ENCODE measurements around the gene ITPR3. TPM values are rescaled to one million over a fixed set of nuclear protein-coding genes. Genes with fewer than 3 reads are reported as not detected.
A peak's percentile ranks its signal among the peaks of the same experiment; 100 is the strongest.

Gene ITPR3
- total and polyA plus RNA-seq, 2 of the 13 experiments (the other 11 are each of a cell fraction or from before 2014, with no cell fraction given) = 3.8 to 21.4 TPM

GRCh38 chr6:33633462-33634158, 12.5 kb downstream of the ITPR3 start (continued):
- no peak for TF ChIP-seq ZNF790 (CRISPR knock-in tag; IDR thresholded peaks at IDR 0.05; ENCODE audit: borderline replicate concordance)
- peak; percentile 47; the same call in 1 of the 2 replicates for TF ChIP-seq ZNF275 (CRISPR knock-in tag; IDR thresholded peaks at IDR 0.05; ENCODE audit: borderline replicate concordance)
- TF ChIP-seq ZNF788 (CRISPR knock-in tag; IDR thresholded peaks at IDR 0.05; ENCODE audit: borderline replicate concordance) = 0 out of 2 replicates have a peak, but pooled peaks have one; percentile 2
- no peak for TF ChIP-seq CEBPZ (IDR thresholded peaks at IDR 0.05; ENCODE audit: low read length)
- TF ChIP-seq ZNF280D (CRISPR knock-in tag; IDR thresholded peaks at IDR 0.05) = no peak
- no peak for TF ChIP-seq CC2D1A (CRISPR knock-in tag; IDR thresholded peaks at IDR 0.05)
- no peak for TF ChIP-seq SOX6 (IDR thresholded peaks at IDR 0.05)
- TF ChIP-seq SOX6 (CRISPR knock-in tag; IDR thresholded peaks at IDR 0.05) = peak; percentile 29; the same call in 1 of the 2 replicates
- no peak for TF ChIP-seq MAFG (CRISPR knock-in tag; IDR thresholded peaks at IDR 0.05)
- peak; percentile 8 for TF ChIP-seq XRCC5 (optimal IDR thresholded peaks at IDR 0.05; ENCODE audit: low read length)
- TF ChIP-seq ZBTB14 (CRISPR knock-in tag; IDR thresholded peaks at IDR 0.05) = 0 out of 2 replicates have a peak, but pooled peaks have one; percentile 11
- TF ChIP-seq ZNF746 (CRISPR knock-in tag; IDR thresholded peaks at IDR 0.05) = 0 out of 2 replicates have a peak, but pooled peaks have one; percentile 18
- TF ChIP-seq MYPOP (CRISPR knock-in tag; IDR thresholded peaks at IDR 0.05) = 0 out of 2 replicates have a peak, but pooled peaks have one; percentile 26
- TF ChIP-seq MAX (IDR thresholded peaks at IDR 0.05) = peak; percentile 89
- no peak for TF ChIP-seq NCOR1 (IDR thresholded peaks at IDR 0.05; ENCODE audit: borderline replicate concordance, low read length)
- peak; percentile 13; the same call in 1 of the 2 replicates for TF ChIP-seq ZNF160 (CRISPR knock-in tag; IDR thresholded peaks at IDR 0.05)

Measured in HepG2 (cell line).